ENCODE data around the gene RIPOR3. TPM values are rescaled to one million over a fixed set of nuclear protein-coding genes. Genes with fewer than 3 reads are reported as not detected.

RIPOR3 gene
- polyA plus RNA-seq, 1 donor (not counting 4 experiments of a cell fraction or from before 2014, with no cell fraction given), result 0.10 TPM

DNA sequence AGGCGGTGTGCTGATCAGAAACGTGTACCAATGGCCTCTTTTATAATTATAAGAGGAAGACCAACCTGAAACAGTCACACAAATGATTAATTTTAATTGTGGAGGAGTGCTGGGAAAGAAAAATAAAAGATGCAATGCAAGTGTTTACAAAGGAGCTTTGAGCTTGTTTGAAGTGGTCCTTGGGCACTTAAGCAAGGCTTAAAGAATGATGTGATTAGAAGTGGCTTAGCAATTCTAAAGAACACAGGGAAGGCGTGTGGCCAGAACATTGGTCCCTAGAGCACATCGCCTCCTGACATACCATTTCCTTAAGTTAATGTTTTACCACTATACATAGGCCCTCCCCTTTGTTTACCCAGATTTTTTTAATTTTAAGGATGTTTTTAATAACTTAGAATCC lies 155.0 kb downstream of the RIPOR3 start:
- no peak overlapping the region for H3K9ac ChIP-seq (ENCODE audit: control insufficient read depth, extremely low read depth, insufficient read depth, low read length)
- no peak for DNase-seq (ENCODE audit: low read depth, low spot score)
- peaks cover 95% of the 10 kb centered on the region for H3K79me2 ChIP-seq (ENCODE audit: control insufficient read depth, insufficient read depth, low read length)
- no peak overlapping the region for H3K4me3 ChIP-seq (ENCODE audit: control insufficient read depth in 2 of 3, extremely low read depth in 1 of 3, insufficient read depth in 2 of 3, low read depth in 1 of 3, low read length in 3 of 3)
- H3K9me1 ChIP-seq (ENCODE audit: control insufficient read depth, extremely low read depth, insufficient read depth, low read length), result peaks cover 2% of the 10 kb centered on the region
- dilution Hi-C loops (cut with MboI; ENCODE audit: extremely low pct_ligation_motif_present, low sequenced_read_pairs), result no loop called here
- H3K27ac ChIP-seq (ENCODE audit: control insufficient read depth, insufficient read depth, low read length), result no peak overlapping the region
- FAIRE-seq, result no peak
- H2AFZ ChIP-seq (ENCODE audit: control insufficient read depth, low read length), result no peak overlapping the region
- no peaks in the 10 kb centered on the region for H3K9me3 ChIP-seq (ENCODE audit: control insufficient read depth, low read depth, low read length)
- H3K36me3 ChIP-seq (ENCODE audit: control insufficient read depth in 2 of 2, extremely low read depth in 1 of 2, insufficient read depth in 2 of 2, low read length in 2 of 2), result peaks cover 0 to 8% of the 10 kb centered on the region in 2 experiments
- H3K4me1 ChIP-seq (ENCODE audit: control insufficient read depth, extremely low read depth, insufficient read depth, low read length), result peaks cover 15% of the 10 kb centered on the region
- peaks cover 9% of the 10 kb centered on the region for H4K20me1 ChIP-seq (ENCODE audit: control insufficient read depth, extremely low read depth, insufficient read depth, low read length)
- no peaks in the 10 kb centered on the region for H3K27me3 ChIP-seq (ENCODE audit: control insufficient read depth, extremely low read depth, insufficient read depth, low read length)
- H3K4me2 ChIP-seq (ENCODE audit: control insufficient read depth, extremely low read depth, insufficient read depth, low read depth, low read length), result no peak overlapping the region
- no peak for TF ChIP-seq EZH2 (IDR thresholded peaks at IDR 0.05; ENCODE audit: low read length)
- TF ChIP-seq, protein P1, sequence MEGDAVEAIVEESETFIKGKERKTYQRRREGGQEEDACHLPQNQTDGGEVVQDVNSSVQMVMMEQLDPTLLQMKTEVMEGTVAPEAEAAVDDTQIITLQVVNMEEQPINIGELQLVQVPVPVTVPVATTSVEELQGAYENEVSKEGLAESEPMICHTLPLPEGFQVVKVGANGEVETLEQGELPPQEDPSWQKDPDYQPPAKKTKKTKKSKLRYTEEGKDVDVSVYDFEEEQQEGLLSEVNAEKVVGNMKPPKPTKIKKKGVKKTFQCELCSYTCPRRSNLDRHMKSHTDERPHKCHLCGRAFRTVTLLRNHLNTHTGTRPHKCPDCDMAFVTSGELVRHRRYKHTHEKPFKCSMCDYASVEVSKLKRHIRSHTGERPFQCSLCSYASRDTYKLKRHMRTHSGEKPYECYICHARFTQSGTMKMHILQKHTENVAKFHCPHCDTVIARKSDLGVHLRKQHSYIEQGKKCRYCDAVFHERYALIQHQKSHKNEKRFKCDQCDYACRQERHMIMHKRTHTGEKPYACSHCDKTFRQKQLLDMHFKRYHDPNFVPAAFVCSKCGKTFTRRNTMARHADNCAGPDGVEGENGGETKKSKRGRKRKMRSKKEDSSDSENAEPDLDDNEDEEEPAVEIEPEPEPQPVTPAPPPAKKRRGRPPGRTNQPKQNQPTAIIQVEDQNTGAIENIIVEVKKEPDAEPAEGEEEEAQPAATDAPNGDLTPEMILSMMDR (optimal IDR thresholded peaks at IDR 0.05 in 1 of 3, IDR thresholded peaks at IDR 0.05 in 1 of 3, conservative IDR thresholded peaks at IDR 0.05 in 1 of 3; ENCODE audit: extremely low read depth in 1 of 3, insufficient read depth in 2 of 3, low read length in 3 of 3), result no peak

Small RNA genes within 50 kb of the gene (small RNA-seq; reads per million reads assigned to genes)
- 0 reads per million in 3 experiments for gene MIR1302-5 (ENCODE audit: insufficient read length in 3 of 3, low read depth in 3 of 3, low replicate concordance in 1 of 3)
- 0 reads per million in 3 experiments for gene MIR645 (ENCODE audit: insufficient read length in 3 of 3, low read depth in 3 of 3, low replicate concordance in 1 of 3)
- 0 reads per million in 3 experiments for gene RF00019 (ENCODE audit: insufficient read length in 3 of 3, low read depth in 3 of 3, low replicate concordance in 1 of 3)

Other genes starting within 250 kb of the RIPOR3 start
- 53.3 to 67.4 TPM (median 61.6 TPM) in 3 replicates for gene PTPN1, start 181.2 kb downstream of the RIPOR3 start, polyA plus RNA-seq
- gene PARD6B, start 40.0 kb upstream of the RIPOR3 start, polyA plus RNA-seq, result 1.4 to 2.0 TPM (median 1.4 TPM) in 3 replicates
- 13.8 to 23.1 TPM (median 19.0 TPM) in 3 replicates for gene BCAS4, start 103.5 kb upstream of the RIPOR3 start, polyA plus RNA-seq
- gene ADNP, start 239.9 kb upstream of the RIPOR3 start, polyA plus RNA-seq, result 21.6 to 31.3 TPM (median 29.3 TPM) in 3 replicates